Neural progenitor cell (in vitro differentiated cells): ENCODE measurements around the gene PPIA.
"Not testable (repeated sequence)": the region's sequence is repeated elsewhere in the genome, so short reads cannot be mapped to it uniquely, and the experiment has no call there.

Source experiments
- EZH2 ChIP-seq: fragments of 200-600 bp; sonication (generic); IDR thresholded peaks from 2 replicates; pipeline ENCODE4 v1.6.1; 2017; ENCODE audit warnings: antibody characterized with exemption, mild to moderate bottlenecking, moderate library complexity
- EZH2phosphoT487 ChIP-seq: fragments of 200-600 bp; sonication (generic); IDR thresholded peaks from 2 replicates; pipeline ENCODE4 v1.6.1; 2017; ENCODE audit warnings: antibody characterized with exemption
- TF ChIP-seq, protein P1 (sequence below): fragments of 200-600 bp; sonication (generic); IDR thresholded peaks from 2 replicates; pipeline ENCODE4 v1.5.1; 2017; ENCODE audit warnings: antibody characterized with exemption, mild to moderate bottlenecking

DNA sequence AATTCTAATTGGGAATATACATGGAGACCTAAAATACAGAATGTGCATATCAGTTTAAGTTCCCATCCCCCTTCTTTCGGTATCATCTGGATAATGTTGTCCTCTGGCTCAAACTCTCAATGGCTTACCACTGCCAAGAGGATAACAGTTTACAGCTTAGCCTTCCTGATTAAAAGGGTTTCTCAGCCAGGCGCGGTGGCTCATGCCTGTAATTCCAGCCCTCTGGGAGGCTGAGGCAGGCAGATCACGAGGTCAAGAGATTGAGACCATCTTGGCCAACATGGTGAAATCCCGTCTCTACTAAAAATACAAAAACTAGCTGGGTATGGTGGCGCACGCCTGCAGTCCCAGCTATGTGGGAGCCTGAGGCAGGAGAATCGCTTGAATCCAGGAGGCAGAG, 46.2 kb downstream of the PPIA start:
- TF ChIP-seq, protein P1, sequence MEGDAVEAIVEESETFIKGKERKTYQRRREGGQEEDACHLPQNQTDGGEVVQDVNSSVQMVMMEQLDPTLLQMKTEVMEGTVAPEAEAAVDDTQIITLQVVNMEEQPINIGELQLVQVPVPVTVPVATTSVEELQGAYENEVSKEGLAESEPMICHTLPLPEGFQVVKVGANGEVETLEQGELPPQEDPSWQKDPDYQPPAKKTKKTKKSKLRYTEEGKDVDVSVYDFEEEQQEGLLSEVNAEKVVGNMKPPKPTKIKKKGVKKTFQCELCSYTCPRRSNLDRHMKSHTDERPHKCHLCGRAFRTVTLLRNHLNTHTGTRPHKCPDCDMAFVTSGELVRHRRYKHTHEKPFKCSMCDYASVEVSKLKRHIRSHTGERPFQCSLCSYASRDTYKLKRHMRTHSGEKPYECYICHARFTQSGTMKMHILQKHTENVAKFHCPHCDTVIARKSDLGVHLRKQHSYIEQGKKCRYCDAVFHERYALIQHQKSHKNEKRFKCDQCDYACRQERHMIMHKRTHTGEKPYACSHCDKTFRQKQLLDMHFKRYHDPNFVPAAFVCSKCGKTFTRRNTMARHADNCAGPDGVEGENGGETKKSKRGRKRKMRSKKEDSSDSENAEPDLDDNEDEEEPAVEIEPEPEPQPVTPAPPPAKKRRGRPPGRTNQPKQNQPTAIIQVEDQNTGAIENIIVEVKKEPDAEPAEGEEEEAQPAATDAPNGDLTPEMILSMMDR = not testable (repeated sequence)
- TF ChIP-seq EZH2, EZH2phosphoT487: not testable (repeated sequence)
